Liver (tissue), 3 donors: Measurements from ENCODE around the gene THAP7.

Experiments
- RAD21 ChIP-seq, 2 donors: IDR thresholded peaks; 2 replicates each; pipeline ENCODE4 v1.6.1; 2016; ENCODE audit warnings: antibody characterized with exemption in 2 of 2, mild to moderate bottlenecking in 2 of 2
- TF ChIP-seq, protein P1 (sequence below): IDR thresholded peaks from 2 replicates; pipeline ENCODE4 v1.6.1; 2016; ENCODE audit warnings: antibody characterized with exemption
- TF ChIP-seq, protein P2 (sequence below): fragments of 150-350 bp; IDR thresholded peaks from 2 replicates; pipeline ENCODE4 v1.5.1; 2017; ENCODE audit warnings: improper control_type of control experiment, low read depth, low read length; ENCODE audit not compliant: missing input control
- donor health status: healthy.
- donor health status: healthy.

DNA sequence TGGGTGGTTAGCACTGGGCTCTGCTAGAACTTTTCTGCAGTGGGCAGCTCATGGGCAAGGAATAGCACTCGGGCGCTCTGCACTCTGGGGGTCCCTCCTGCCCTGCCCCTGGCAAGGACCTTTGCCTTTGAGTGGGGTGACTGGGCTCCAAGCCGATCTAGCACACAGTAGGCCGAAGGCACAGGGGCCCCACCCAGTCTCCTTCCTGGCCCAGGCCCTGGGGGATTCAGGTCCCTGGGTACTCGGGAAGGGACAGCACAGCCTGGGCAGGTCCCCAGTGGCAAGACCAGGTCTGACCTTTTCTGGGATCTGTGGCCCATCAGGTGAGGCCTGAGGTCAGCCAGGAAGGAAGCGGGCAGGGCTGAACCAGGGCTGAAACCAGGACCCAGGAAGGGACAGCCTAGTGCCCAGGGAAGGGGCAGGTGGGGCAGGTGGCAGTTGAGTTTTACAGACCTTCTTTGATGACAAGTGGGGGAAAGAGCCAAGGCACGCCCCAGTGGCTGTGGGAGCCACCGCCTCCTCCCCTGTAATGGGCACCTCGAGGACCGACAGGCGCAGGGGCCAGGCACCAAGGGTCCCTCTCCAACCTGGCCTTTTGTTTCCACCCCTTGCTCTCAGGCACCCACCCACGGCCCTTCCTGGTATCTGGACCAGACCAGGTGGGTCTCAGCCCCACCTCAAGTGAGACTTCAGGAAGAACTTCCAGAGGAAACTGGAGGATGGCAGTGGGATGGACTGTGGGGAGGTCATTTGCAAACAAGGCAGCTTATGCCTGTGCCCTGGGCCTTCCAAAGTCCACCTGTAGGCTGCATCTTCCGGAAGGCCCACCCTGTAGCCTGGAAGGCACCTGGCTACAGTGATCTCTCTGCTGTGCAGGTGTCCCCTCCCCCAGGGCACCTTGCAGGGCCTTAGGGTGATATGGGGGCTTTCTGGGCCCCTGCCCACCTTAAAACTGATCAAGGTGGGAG, 35.7 kb downstream of the THAP7 start:
- TF ChIP-seq, protein P1, sequence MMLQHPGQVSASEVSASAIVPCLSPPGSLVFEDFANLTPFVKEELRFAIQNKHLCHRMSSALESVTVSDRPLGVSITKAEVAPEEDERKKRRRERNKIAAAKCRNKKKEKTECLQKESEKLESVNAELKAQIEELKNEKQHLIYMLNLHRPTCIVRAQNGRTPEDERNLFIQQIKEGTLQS: no peak
- TF ChIP-seq, protein P2, sequence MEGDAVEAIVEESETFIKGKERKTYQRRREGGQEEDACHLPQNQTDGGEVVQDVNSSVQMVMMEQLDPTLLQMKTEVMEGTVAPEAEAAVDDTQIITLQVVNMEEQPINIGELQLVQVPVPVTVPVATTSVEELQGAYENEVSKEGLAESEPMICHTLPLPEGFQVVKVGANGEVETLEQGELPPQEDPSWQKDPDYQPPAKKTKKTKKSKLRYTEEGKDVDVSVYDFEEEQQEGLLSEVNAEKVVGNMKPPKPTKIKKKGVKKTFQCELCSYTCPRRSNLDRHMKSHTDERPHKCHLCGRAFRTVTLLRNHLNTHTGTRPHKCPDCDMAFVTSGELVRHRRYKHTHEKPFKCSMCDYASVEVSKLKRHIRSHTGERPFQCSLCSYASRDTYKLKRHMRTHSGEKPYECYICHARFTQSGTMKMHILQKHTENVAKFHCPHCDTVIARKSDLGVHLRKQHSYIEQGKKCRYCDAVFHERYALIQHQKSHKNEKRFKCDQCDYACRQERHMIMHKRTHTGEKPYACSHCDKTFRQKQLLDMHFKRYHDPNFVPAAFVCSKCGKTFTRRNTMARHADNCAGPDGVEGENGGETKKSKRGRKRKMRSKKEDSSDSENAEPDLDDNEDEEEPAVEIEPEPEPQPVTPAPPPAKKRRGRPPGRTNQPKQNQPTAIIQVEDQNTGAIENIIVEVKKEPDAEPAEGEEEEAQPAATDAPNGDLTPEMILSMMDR: no peak
- no peak for TF ChIP-seq RAD21 (IDR thresholded peaks at IDR 0.05)
